Cardiac fibroblast (primary cell): ENCODE data around the gene MYO16.

Experiments
- DNase-seq, 2 donors: peaks; one replicate each; pipeline versions ENCODE4 v3.0.0 to v3.0.0-alpha.2; 2010; ENCODE audit warnings: low read depth in 2 of 2
- H3K4me3 ChIP-seq, 2 donors: replicated peaks in 1 of 2; 1 replicate in 1 of 2; 2 replicates in 1 of 2; pipeline ENCODE4 v1.5.1; 2011; ENCODE audit warnings: low read depth in 2 of 2, low read length in 2 of 2, mild to moderate bottlenecking in 2 of 2, moderate library complexity in 1 of 2
- CTCF ChIP-seq: IDR thresholded peaks from one replicate; pipeline ENCODE4 v1.5.1; 2011; ENCODE audit warnings: low read depth, mild to moderate bottlenecking, low read length, inconsistent platforms

Gene MYO16

GRCh38 chr13:109101550-109102144 is 472.2 kb downstream of the MYO16 start:
- DNase-seq, result peak in 1 of 2 donors; percentile 14

GRCh38 chr13:109105899-109106298 is 476.5 kb downstream of the MYO16 start:
- peak in 1 of 2 donors; percentile 51 for DNase-seq
- H3K4me3 ChIP-seq, result no peak overlapping the region
- TF ChIP-seq CTCF, result no peak

More at GRCh38 chr13:109101550-109102144, 472.2 kb downstream of the MYO16 start:
- TF ChIP-seq CTCF, result no peak
- H3K4me3 ChIP-seq, result no peak overlapping the region

- no peak for TF ChIP-seq CTCF
- no peak overlapping the region for H3K4me3 ChIP-seq
- no peak for DNase-seq
Measured at GRCh38 chr13:109110159-109110558, 480.7 kb downstream of the MYO16 start.

- no peak for DNase-seq
- no peak for TF ChIP-seq CTCF
- no peak overlapping the region for H3K4me3 ChIP-seq
Measured at GRCh38 chr13:109111141-109111540, 481.7 kb downstream of the MYO16 start.

- peak in 1 of 2 donors; percentile 9 for DNase-seq
- H3K4me3 ChIP-seq, result no peak overlapping the region
- no peak for TF ChIP-seq CTCF
Measured at GRCh38 chr13:109113427-109113826, 484.0 kb downstream of the MYO16 start.

- DNase-seq, result no peak
- TF ChIP-seq CTCF, result no peak
- H3K4me3 ChIP-seq, result no peak overlapping the region
Measured at GRCh38 chr13:109114162-109114561, 484.8 kb downstream of the MYO16 start.

GRCh38 chr13:109114991-109115390 is 485.6 kb downstream of the MYO16 start:
- no peak overlapping the region for H3K4me3 ChIP-seq
- TF ChIP-seq CTCF, result no peak
- DNase-seq, result no peak
